K562 (cell line): ENCODE data around the gene TIMM17B. TPM values are rescaled to one million over a fixed set of nuclear protein-coding genes. Genes with fewer than 3 reads are reported as not detected.

Experiments
- BACH1 ChIP-seq: fragments of 200-800 bp; sonication (Bioruptor generic); IDR thresholded peaks from 2 replicates; pipeline ENCODE4 v1.6.1; 2016; ENCODE audit warnings: missing genetic modification characterization, missing compliant biosample characterization
- CBFA2T2 ChIP-seq: fragments of 450-650 bp; conservative IDR thresholded peaks from 2 replicates; pipeline ENCODE4 v1.6.1; 2017; ENCODE audit warnings: mild to moderate bottlenecking
- CCAR2 ChIP-seq: fragments of 200-400 bp; formaldehyde crosslinking; IDR thresholded peaks from 2 replicates; pipeline ENCODE4 v1.6.1; 2017; ENCODE audit warnings: mild to moderate bottlenecking, low read depth, low read length
- DIDO1 ChIP-seq: fragments of 450-650 bp; IDR thresholded peaks from 2 replicates; pipeline ENCODE4 v1.6.1; 2016; ENCODE audit warnings: low read depth, missing biosample characterization, missing genetic modification characterization
- EHMT2 ChIP-seq: fragments of 450-650 bp; IDR thresholded peaks from 2 replicates; pipeline ENCODE4 v1.6.1; 2018; ENCODE audit warnings: antibody characterized with exemption
- FOXA1 ChIP-seq: fragments of 450-650 bp; IDR thresholded peaks from 2 replicates; pipeline ENCODE4 v1.6.1; 2016; ENCODE audit warnings: mild to moderate bottlenecking, borderline replicate concordance
- HMG20A ChIP-seq: fragments of 450-650 bp; formaldehyde crosslinking; conservative IDR thresholded peaks from 2 replicates; pipeline ENCODE4 v1.4.0; 2020; ENCODE audit warnings: mild to moderate bottlenecking, mixed read lengths
- HNRNPL ChIP-seq: fragments of 200-400 bp; formaldehyde crosslinking; IDR thresholded peaks from 2 replicates; pipeline ENCODE4 v1.6.1; 2017; ENCODE audit warnings: low read depth, mild to moderate bottlenecking, low read length
- MIER1 ChIP-seq: fragments of 450-650 bp; IDR thresholded peaks from 2 replicates; pipeline ENCODE4 v1.6.1; 2016; ENCODE audit warnings: antibody characterized with exemption, mild to moderate bottlenecking, low read depth
- POU5F1 ChIP-seq: fragments of 150-350 bp; IDR thresholded peaks from 2 replicates; pipeline ENCODE4 v1.6.1; 2014; ENCODE audit warnings: borderline replicate concordance, low read length, low read depth, mild to moderate bottlenecking; ENCODE audit not compliant: partially characterized antibody
- RAD51 ChIP-seq: fragments of 450-650 bp; IDR thresholded peaks from 2 replicates; pipeline ENCODE4 v1.7.1; 2016; ENCODE audit warnings: low read depth, mild to moderate bottlenecking, borderline replicate concordance
- RB1 ChIP-seq: fragments of 450-650 bp; IDR thresholded peaks from 2 replicates; pipeline ENCODE4 v1.6.1; 2017; ENCODE audit warnings: low read depth, mild to moderate bottlenecking
- TAF15 ChIP-seq: fragments of 200-400 bp; formaldehyde crosslinking; IDR thresholded peaks from 2 replicates; pipeline ENCODE4 v1.6.1; 2017; ENCODE audit warnings: mild to moderate bottlenecking, low read depth, low read length, moderate library complexity
- TAL1 ChIP-seq: fragments of 450-650 bp; IDR thresholded peaks from 2 replicates; pipeline ENCODE4 v1.6.1; 2016; ENCODE audit warnings: mild to moderate bottlenecking
- TSC22D4 ChIP-seq: fragments of 450-650 bp; IDR thresholded peaks from 2 replicates; pipeline ENCODE4 v1.6.1; 2016; ENCODE audit warnings: missing genetic modification characterization, missing biosample characterization, control low read depth
- ZC3H11A ChIP-seq: IDR thresholded peaks from 2 replicates; pipeline ENCODE4 v1.6.1; 2012; ENCODE audit warnings: low read depth, low read length, improper control_type of control experiment
- ZEB2 ChIP-seq: fragments of 450-650 bp; IDR thresholded peaks from 2 replicates; pipeline ENCODE4 v1.6.1; 2016
- ZNF212 ChIP-seq: fragments of 450-650 bp; formaldehyde crosslinking; IDR thresholded peaks from 2 replicates; pipeline ENCODE4 v1.4.0; 2020; ENCODE audit warnings: mild to moderate bottlenecking
- polyA plus RNA-seq, 8 experiments: library from polyadenylated mRNA; depleted of rRNA in 4 of 8; stranded (reverse) in 5 of 8; unstranded in 3 of 8; fragments of >200 nt; fragmentation: Nextera tagmentation in 2 of 8; fragmentation: Illumina TruSeq in 1 of 8; extraction: Ambion mirVana in 2 of 8; extraction: Trizol in 1 of 8; gene quantifications; 2 replicates each; pipeline versions ENCODE4 v1.2.1 to v1.2.3, GENCODE V29; 2011 to 2014; ENCODE audit warnings: inconsistent platforms in 1 of 8, missing spikeins in 1 of 8
- total RNA-seq, 7 experiments: library from RNA; depleted of rRNA in 6 of 7; stranded (reverse); fragments of >200 nt in 6 of 7; fragmentation: Illumina TruSeq in 2 of 7; extraction: Trizol in 2 of 7; gene quantifications; 2 replicates each; pipeline versions ENCODE4 v1.2.1 to v1.2.3, GENCODE V29; 2011 to 2021; ENCODE audit warnings: low replicate concordance in 1 of 7
- TF ChIP-seq, protein P1 (sequence below): fragments of 450-650 bp; IDR thresholded peaks from 2 replicates; pipeline ENCODE4 v1.6.1; 2018; ENCODE audit not compliant: partially characterized antibody
- TF ChIP-seq, protein P2 (sequence below): fragments of 450-650 bp; conservative IDR thresholded peaks from 2 replicates; pipeline ENCODE4 v1.6.1; 2016; ENCODE audit warnings: missing genetic modification characterization, low read depth, mild to moderate bottlenecking, control low read depth, missing compliant biosample characterization

Gene TIMM17B
- total and polyA plus RNA-seq, 9 of the 15 experiments (the other 6 are each of a cell fraction or from before 2014, with no cell fraction given): 9.9 to 184 (median 115) TPM

DNA sequence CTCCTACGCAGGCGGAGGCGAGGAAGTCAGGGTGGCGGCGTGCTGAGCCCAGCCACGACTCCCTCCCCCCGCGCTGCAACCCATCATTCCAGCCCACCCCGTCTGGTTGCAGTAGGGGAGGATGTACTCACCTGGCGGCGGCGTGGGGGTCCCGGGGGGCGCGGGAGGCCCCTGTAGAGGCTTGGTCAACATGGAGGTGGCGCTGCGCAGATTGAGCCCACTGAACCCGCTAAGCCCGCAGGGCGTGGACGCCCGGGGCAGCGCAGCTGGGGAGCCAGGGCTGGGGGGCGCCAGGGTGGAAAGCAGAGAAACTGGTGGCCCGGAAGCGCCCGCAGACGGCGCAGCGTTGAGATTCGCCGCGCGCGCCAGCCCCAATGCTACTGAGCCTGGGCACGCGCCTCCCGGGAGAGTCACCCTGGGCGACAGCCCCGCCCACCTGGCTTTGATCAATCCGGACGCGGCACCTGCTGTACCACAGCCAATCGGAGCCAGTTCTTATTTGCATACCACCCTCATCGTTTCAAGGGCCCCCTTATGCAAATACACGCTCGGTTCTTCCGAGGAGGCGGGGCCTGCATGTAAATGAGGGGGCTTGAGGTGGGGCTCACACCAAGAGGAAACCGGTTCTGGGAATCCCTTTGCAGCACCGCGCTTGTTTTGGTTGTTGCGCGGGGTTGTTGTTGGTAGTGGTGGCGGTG is 21.2 kb upstream of the TIMM17B start, which contains the start of gene PIM2 (continued):
- TF ChIP-seq HMG20A (CRISPR knock-in tag) (no peak), CCAR2 (no peak), BACH1 (tag) (no peak), ZEB2 (no peak), RAD51 (peak; percentile 71), HNRNPL (no peak), RB1 (peak; percentile 36), ZNF212 (CRISPR knock-in tag) (no peak), POU5F1 (no peak), CBFA2T2 (no peak), EHMT2 (no peak), FOXA1 (no peak), TSC22D4 (tag) (no peak), TAL1 (no peak), DIDO1 (no peak), ZC3H11A (no peak), MIER1 (peak; percentile 70; the same call in 1 of the 2 replicates), TAF15 (no peak)
- TF ChIP-seq, protein P1, sequence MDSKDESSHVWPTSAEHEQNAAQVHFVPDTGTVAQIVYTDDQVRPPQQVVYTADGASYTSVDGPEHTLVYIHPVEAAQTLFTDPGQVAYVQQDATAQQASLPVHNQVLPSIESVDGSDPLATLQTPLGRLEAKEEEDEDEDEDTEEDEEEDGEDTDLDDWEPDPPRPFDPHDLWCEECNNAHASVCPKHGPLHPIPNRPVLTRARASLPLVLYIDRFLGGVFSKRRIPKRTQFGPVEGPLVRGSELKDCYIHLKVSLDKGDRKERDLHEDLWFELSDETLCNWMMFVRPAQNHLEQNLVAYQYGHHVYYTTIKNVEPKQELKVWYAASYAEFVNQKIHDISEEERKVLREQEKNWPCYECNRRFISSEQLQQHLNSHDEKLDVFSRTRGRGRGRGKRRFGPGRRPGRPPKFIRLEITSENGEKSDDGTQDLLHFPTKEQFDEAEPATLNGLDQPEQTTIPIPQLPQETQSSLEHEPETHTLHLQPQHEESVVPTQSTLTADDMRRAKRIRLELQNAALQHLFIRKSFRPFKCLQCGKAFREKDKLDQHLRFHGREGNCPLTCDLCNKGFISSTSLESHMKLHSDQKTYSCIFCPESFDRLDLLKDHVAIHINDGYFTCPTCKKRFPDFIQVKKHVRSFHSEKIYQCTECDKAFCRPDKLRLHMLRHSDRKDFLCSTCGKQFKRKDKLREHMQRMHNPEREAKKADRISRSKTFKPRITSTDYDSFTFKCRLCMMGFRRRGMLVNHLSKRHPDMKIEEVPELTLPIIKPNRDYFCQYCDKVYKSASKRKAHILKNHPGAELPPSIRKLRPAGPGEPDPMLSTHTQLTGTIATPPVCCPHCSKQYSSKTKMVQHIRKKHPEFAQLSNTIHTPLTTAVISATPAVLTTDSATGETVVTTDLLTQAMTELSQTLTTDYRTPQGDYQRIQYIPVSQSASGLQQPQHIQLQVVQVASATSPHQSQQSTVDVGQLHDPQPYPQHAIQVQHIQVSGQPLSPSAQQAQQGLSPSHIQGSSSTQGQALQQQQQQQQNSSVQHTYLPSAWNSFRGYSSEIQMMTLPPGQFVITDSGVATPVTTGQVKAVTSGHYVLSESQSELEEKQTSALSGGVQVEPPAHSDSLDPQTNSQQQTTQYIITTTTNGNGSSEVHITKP: no peak
- TF ChIP-seq, protein P2, sequence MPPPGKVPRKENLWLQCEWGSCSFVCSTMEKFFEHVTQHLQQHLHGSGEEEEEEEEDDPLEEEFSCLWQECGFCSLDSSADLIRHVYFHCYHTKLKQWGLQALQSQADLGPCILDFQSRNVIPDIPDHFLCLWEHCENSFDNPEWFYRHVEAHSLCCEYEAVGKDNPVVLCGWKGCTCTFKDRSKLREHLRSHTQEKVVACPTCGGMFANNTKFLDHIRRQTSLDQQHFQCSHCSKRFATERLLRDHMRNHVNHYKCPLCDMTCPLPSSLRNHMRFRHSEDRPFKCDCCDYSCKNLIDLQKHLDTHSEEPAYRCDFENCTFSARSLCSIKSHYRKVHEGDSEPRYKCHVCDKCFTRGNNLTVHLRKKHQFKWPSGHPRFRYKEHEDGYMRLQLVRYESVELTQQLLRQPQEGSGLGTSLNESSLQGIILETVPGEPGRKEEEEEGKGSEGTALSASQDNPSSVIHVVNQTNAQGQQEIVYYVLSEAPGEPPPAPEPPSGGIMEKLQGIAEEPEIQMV (tag): no peak
